ENCODE data around the gene PSME3IP1. TPM values are rescaled to one million over a fixed set of nuclear protein-coding genes. Genes with fewer than 3 reads are reported as not detected.
A peak's percentile ranks its signal among the peaks of the same experiment; 100 is the strongest.

The PSME3IP1 gene
- total and polyA plus RNA-seq, 4 donors, result 34.9 to 90.8 (median 72.7) TPM

GRCh38 chr16:57146040-57146647 is 39.7 kb downstream of the PSME3IP1 start:
- Histone ChIP-seq H3K27me3 (ENCODE audit: control insufficient read depth in 1 of 2, insufficient read depth in 2 of 2, low read length in 1 of 2) (no peaks in the 10 kb centered on the region), H3K36me3 (ENCODE audit: control insufficient read depth in 1 of 2, insufficient read depth in 2 of 2, low read length in 1 of 2) (no peaks in the 10 kb centered on the region), H3K4me1 (ENCODE audit: control insufficient read depth in 1 of 2, insufficient read depth in 2 of 2, low read length in 2 of 2) (no peaks in the 10 kb centered on the region), H3K9me3 (ENCODE audit: control insufficient read depth, low read length) (no peaks in the 10 kb centered on the region), H3K27ac (ENCODE audit: low read depth in 1 of 2, low read length in 2 of 2) (no peak overlapping the region), H3K4me3 (ENCODE audit: low read length in 2 of 2) (no peak overlapping the region)
- intact Hi-C loops (cut with DNase I), result no loop called here
- ATAC-seq (ENCODE audit: low FRiP score), result no peak
- peak in 1 of 2 donors; percentile 67 for DNase-seq
- WGBS, 2 donors, result 88 to 90% methylated on average over 24 of the region's 24 CpGs

DNA sequence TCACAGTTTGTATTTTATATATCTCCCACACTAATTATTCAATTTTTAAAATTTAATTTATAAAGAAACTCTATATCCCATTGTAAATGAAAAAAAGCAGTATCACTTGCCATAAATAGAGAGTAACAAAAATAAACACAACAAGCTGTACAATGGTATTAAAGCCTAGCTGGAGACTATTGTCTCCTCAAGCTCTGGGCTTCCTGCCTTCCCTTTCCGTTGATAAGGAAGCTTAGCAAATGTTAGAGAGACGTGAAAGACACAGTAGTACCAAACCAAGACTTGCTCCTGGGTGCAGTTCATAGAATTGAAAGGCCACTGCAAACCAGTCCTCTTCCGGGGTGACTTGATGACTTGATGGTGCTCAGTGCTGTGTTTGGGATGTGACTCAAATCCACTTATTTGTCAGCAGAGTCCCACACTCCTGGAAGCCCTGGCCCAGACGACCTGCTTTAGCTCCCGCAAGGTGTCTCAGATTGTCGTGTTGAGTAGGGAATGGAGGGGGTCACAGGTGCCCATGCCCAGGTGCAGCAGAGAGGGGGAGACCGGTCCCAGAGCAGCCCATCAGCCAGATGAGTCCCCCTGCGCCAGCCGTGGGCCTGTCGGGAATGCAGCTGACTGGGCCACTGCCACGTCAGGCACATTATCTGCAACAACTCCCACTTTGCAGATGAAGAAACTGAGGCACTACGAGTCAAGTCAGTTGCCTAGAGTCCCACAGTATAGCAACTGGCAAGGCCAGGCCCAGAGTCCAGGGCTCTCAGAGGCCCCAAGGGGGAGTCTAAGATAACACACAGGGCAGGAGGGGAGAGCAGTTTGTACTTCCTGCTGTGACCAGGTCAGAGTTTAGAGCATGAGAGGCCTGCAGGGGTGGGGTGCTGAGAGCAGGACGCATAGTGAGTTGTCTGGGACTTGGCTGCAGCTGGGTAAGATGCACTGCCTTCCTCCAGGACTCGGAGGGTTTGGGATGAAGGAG is 40.5 kb downstream of the PSME3IP1 start:
- no peaks in the 10 kb centered on the region for H3K9me3 ChIP-seq (ENCODE audit: control insufficient read depth, low read length)
- H3K4me3 ChIP-seq (ENCODE audit: low read length in 2 of 2), result no peak overlapping the region
- H3K36me3 ChIP-seq (ENCODE audit: control insufficient read depth in 1 of 2, insufficient read depth in 2 of 2, low read length in 1 of 2), result no peaks in the 10 kb centered on the region
- no peak overlapping the region for H3K27ac ChIP-seq (ENCODE audit: low read depth in 1 of 2, low read length in 2 of 2)
- no peaks in the 10 kb centered on the region for H3K27me3 ChIP-seq (ENCODE audit: control insufficient read depth in 1 of 2, insufficient read depth in 2 of 2, low read length in 1 of 2)
- DNase-seq (peak in 1 of 2 donors; percentile 69), ATAC-seq (ENCODE audit: low FRiP score) (no peak)
- H3K4me1 ChIP-seq (ENCODE audit: control insufficient read depth in 1 of 2, insufficient read depth in 2 of 2, low read length in 2 of 2), result no peaks in the 10 kb centered on the region
- 78 to 80% methylated on average over 14 of the region's 14 CpGs for WGBS, 2 donors
- intact Hi-C loops (cut with DNase I), result no loop called here

DNA sequence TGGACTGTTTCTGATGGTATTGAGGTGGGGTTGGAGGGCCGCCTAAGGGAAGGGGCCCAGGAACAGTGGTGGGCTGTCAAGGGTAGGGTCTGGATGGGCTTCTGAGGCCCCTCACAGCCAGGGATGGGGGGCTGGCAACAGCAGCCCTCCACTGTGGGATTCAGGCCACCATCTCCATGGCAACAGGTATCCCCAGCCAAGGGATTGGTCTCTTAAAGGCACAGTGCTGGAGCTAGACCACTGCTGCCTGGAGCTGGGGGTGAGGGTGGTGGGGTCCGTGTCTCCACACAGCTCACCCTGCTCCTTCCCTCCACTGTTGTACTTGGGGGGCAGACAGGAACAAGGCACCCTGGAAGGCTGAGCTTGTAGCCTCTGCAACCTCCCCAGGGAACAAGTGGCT is 41.8 kb downstream of the PSME3IP1 start:
- Histone ChIP-seq H3K36me3 (ENCODE audit: control insufficient read depth in 1 of 2, insufficient read depth in 2 of 2, low read length in 1 of 2) (no peaks in the 10 kb centered on the region), H3K4me3 (ENCODE audit: low read length in 2 of 2) (no peak overlapping the region), H3K9me3 (ENCODE audit: control insufficient read depth, low read length) (no peaks in the 10 kb centered on the region), H3K27ac (ENCODE audit: low read depth in 1 of 2, low read length in 2 of 2) (no peak overlapping the region), H3K27me3 (ENCODE audit: control insufficient read depth in 1 of 2, insufficient read depth in 2 of 2, low read length in 1 of 2) (no peaks in the 10 kb centered on the region), H3K4me1 (ENCODE audit: control insufficient read depth in 1 of 2, insufficient read depth in 2 of 2, low read length in 2 of 2) (no peaks in the 10 kb centered on the region)
- no peak for ATAC-seq (ENCODE audit: low FRiP score)
- WGBS, 2 donors, result 94 to 100% methylated on average over 2 of the region's 2 CpGs
- DNase-seq, result peak in 1 of 2 donors; percentile 22
- intact Hi-C loops (cut with DNase I), result no loop called here

DNA sequence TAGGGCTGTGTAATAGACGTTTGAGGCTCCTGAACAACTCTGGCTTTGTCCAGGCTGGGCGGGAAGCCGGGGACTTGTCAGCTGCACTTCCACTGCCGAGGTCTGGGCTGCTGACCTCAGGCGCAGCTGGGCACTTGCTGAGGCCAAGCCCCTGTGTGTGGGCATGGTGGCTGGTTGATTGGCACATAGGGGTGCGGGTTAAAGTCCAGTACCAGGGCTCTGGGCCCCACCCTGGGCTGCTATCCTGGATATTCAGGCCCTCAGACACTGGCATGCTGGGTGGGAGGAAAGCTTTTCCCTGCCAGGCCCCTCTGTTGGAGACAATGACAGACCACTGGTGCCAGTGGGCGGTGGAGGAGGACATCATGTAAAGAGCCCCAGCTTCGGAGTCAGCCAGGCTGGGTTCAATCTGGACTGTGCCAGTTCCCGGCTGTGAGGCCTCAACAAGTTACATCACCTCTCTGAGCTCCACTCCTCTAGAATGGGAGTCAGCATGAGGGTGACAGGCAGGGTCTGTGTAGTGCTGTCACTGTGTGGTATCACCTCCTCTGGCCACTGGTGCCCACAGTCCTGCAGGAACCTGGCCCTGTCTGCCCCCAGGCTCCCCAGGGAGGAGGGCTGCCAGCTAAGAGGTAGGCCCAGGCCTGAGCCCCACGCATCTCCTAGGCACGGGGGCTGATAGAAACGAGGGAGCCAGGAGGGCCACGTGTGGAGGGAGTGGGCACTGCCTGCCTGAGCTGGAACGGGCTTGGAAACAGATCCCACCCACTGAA is 42.5 kb downstream of the PSME3IP1 start:
- H3K27ac ChIP-seq (ENCODE audit: low read depth in 1 of 2, low read length in 2 of 2), result no peak overlapping the region
- intact Hi-C loops (cut with DNase I), result no loop called here
- H3K27me3 ChIP-seq (ENCODE audit: control insufficient read depth in 1 of 2, insufficient read depth in 2 of 2, low read length in 1 of 2), result no peaks in the 10 kb centered on the region
- H3K9me3 ChIP-seq (ENCODE audit: control insufficient read depth, low read length), result no peaks in the 10 kb centered on the region
- no peak overlapping the region for H3K4me3 ChIP-seq (ENCODE audit: low read length in 2 of 2)
- no peaks in the 10 kb centered on the region for H3K36me3 ChIP-seq (ENCODE audit: control insufficient read depth in 1 of 2, insufficient read depth in 2 of 2, low read length in 1 of 2)
- 81 to 85% methylated on average over 14 of the region's 14 CpGs for WGBS, 2 donors
- peak in 1 of 2 donors; percentile 72 for DNase-seq
- ATAC-seq (ENCODE audit: low FRiP score), result no peak
- no peaks in the 10 kb centered on the region for H3K4me1 ChIP-seq (ENCODE audit: control insufficient read depth in 1 of 2, insufficient read depth in 2 of 2, low read length in 2 of 2)

GRCh38 chr16:57141822-57142631 is 43.8 kb downstream of the PSME3IP1 start:
- no peaks in the 10 kb centered on the region for H3K9me3 ChIP-seq (ENCODE audit: control insufficient read depth, low read length)
- no peak overlapping the region for H3K4me3 ChIP-seq (ENCODE audit: low read length in 2 of 2)
- 89 to 90% methylated on average over 16 of the region's 16 CpGs for WGBS, 2 donors
- no peaks in the 10 kb centered on the region for H3K36me3 ChIP-seq (ENCODE audit: control insufficient read depth in 1 of 2, insufficient read depth in 2 of 2, low read length in 1 of 2)
- no peaks in the 10 kb centered on the region for H3K27me3 ChIP-seq (ENCODE audit: control insufficient read depth in 1 of 2, insufficient read depth in 2 of 2, low read length in 1 of 2)
- no peak overlapping the region for H3K27ac ChIP-seq (ENCODE audit: low read depth in 1 of 2, low read length in 2 of 2)
- ATAC-seq (ENCODE audit: low FRiP score), result no peak
- DNase-seq, result peak in 1 of 2 donors; percentile 55
- no peaks in the 10 kb centered on the region for H3K4me1 ChIP-seq (ENCODE audit: control insufficient read depth in 1 of 2, insufficient read depth in 2 of 2, low read length in 2 of 2)
- intact Hi-C loops (cut with DNase I), result no loop called here

- ATAC-seq (ENCODE audit: low FRiP score) (no peak), DNase-seq (peak in 1 of 2 donors; percentile 47)
- 89 to 92% methylated on average over 7 of the region's 7 CpGs for WGBS, 2 donors
- H3K4me1 ChIP-seq (ENCODE audit: control insufficient read depth in 1 of 2, insufficient read depth in 2 of 2, low read length in 2 of 2), result no peaks in the 10 kb centered on the region
- no peaks in the 10 kb centered on the region for H3K9me3 ChIP-seq (ENCODE audit: control insufficient read depth, low read length)
- H3K4me3 ChIP-seq (ENCODE audit: low read length in 2 of 2), result no peak overlapping the region
- no peak overlapping the region for H3K27ac ChIP-seq (ENCODE audit: low read depth in 1 of 2, low read length in 2 of 2)
- no peaks in the 10 kb centered on the region for H3K36me3 ChIP-seq (ENCODE audit: control insufficient read depth in 1 of 2, insufficient read depth in 2 of 2, low read length in 1 of 2)
- no peaks in the 10 kb centered on the region for H3K27me3 ChIP-seq (ENCODE audit: control insufficient read depth in 1 of 2, insufficient read depth in 2 of 2, low read length in 1 of 2)
- intact Hi-C loops (cut with DNase I), result no loop called here
Measured at GRCh38 chr16:57140931-57141668, 44.7 kb downstream of the PSME3IP1 start.

GRCh38 chr16:57138281-57138935 is 47.4 kb downstream of the PSME3IP1 start:
- Histone ChIP-seq H3K36me3 (ENCODE audit: control insufficient read depth in 1 of 2, insufficient read depth in 2 of 2, low read length in 1 of 2) (no peaks in the 10 kb centered on the region), H3K27me3 (ENCODE audit: control insufficient read depth in 1 of 2, insufficient read depth in 2 of 2, low read length in 1 of 2) (no peaks in the 10 kb centered on the region), H3K27ac (ENCODE audit: low read depth in 1 of 2, low read length in 2 of 2) (no peak overlapping the region), H3K9me3 (ENCODE audit: control insufficient read depth, low read length) (no peaks in the 10 kb centered on the region), H3K4me1 (ENCODE audit: control insufficient read depth in 1 of 2, insufficient read depth in 2 of 2, low read length in 2 of 2) (no peaks in the 10 kb centered on the region), H3K4me3 (ENCODE audit: low read length in 2 of 2) (no peak overlapping the region)
- ATAC-seq (ENCODE audit: low FRiP score) (no peak), DNase-seq (peak in 1 of 2 donors; percentile 41)
- intact Hi-C loops (cut with DNase I), result no loop called here
- WGBS, 2 donors, result 80 to 88% methylated on average over 10 of the region's 10 CpGs

All from aorta (tissue), 5 donors.